Stomach (tissue), 9 donors: Measurements from ENCODE around the gene ISG20L2. TPM values are rescaled to one million over a fixed set of nuclear protein-coding genes. Genes with fewer than 3 reads are reported as not detected.
A peak's percentile ranks its signal among the peaks of the same experiment; 100 is the strongest.

Source experiments
- DNase-seq, 2 donors: peaks; one replicate each; pipeline versions ENCODE4 v3.0.0 to v3.0.0-alpha.2; 2013 to 2019
- H3K27ac ChIP-seq, 5 donors: fragments of 200-600 bp in 4 of 5; sonication (generic) in 4 of 5; one replicate each; pipeline ENCODE4 v1.5.1; 2013 to 2019; ENCODE audit warnings: mild to moderate bottlenecking in 1 of 5, moderate library complexity in 1 of 5
- H3K27me3 ChIP-seq, 3 donors: fragments of 200-600 bp; sonication (generic); one replicate each; pipeline ENCODE4 v1.5.1; 2017 to 2019; ENCODE audit warnings: mixed run types in 1 of 3
- H3K36me3 ChIP-seq, 4 donors: fragments of 200-600 bp; sonication (generic); 1 replicate in 3 of 4; 2 replicates in 1 of 4; pipeline ENCODE4 v1.5.1; 2016 to 2019
- H3K4me1 ChIP-seq, 4 donors: fragments of 200-600 bp; sonication (generic); one replicate each; pipeline ENCODE4 v1.5.1; 2016 to 2019
- H3K4me3 ChIP-seq, 4 donors: fragments of 200-600 bp; sonication (generic) in 3 of 4; one replicate each; pipeline ENCODE4 v1.5.1; 2016 to 2019; ENCODE audit warnings: mild to moderate bottlenecking in 1 of 4
- H3K9me3 ChIP-seq, 4 donors: fragments of 200-600 bp; sonication (generic); one replicate each; pipeline ENCODE4 v1.5.1; 2016 to 2019
- EP300 ChIP-seq: sonication (generic); formaldehyde crosslinking; IDR thresholded peaks from one replicate; pipeline ENCODE4 v1.6.1; 2017; ENCODE audit warnings: antibody characterized with exemption
- POLR2A ChIP-seq, 4 donors: fragments of 450-650 bp; IDR thresholded peaks; one replicate each; pipeline ENCODE4 v1.6.1; 2016; ENCODE audit warnings: antibody characterized with exemption in 4 of 4, control low read depth in 2 of 4, mild to moderate bottlenecking in 1 of 4, moderate library complexity in 1 of 4
- POLR2AphosphoS5 ChIP-seq, 3 donors: sonication (generic); formaldehyde crosslinking; IDR thresholded peaks; one replicate each; pipeline ENCODE4 v1.6.1; 2016; ENCODE audit warnings: antibody characterized with exemption in 3 of 3
- WGBS, 5 donors: extraction: QIAGEN DNeasy Blood & Tissue Kit in 3 of 5; methylation state at CpG; one replicate each; pipeline versions ENCODE4 v1.1.5 to v1.1.7; 2013 to 2018; 5-methylcytosine and 5-hydroxymethylcytosine counted together
- intact Hi-C: fragments of 100-400 bp; cut with DNase I; formaldehyde crosslinking; loops from one replicate; pipeline ENCODE4 v1.15.1; 2023; ENCODE audit warnings: low total_unique reads
- polyA plus RNA-seq, 3 donors: library from polyadenylated mRNA; stranded (reverse); fragments of 200-250 nt; gene quantifications; one replicate each; pipeline ENCODE4 v1.2.3, GENCODE V29; 2013
- total RNA-seq, 5 donors: library from RNA; depleted of rRNA; stranded (reverse); fragments of >200 nt; gene quantifications; one replicate each; pipeline versions ENCODE4 v1.1.0 to v1.2.3, GENCODE V29; 2014 to 2016
- TF ChIP-seq, protein P1 (sequence below), 7 experiments: fragments of 450-650 bp in 4 of 7; fragments of 200-600 bp in 3 of 7; sonication (generic) in 3 of 7; IDR thresholded peaks; one replicate each; pipeline ENCODE4 v1.5.1; 2016 to 2019; ENCODE audit warnings: antibody characterized with exemption in 7 of 7, control low read depth in 2 of 7, mild to moderate bottlenecking in 1 of 7
- donor health status: healthy with polysubstance abuse.
- donor health status: Bipolar disorder and iron deficiency.
- donor health status: healthy.

Gene ISG20L2
- total and polyA plus RNA-seq, 8 donors = 4.5 to 65.5 (median 11.7) TPM

DNA sequence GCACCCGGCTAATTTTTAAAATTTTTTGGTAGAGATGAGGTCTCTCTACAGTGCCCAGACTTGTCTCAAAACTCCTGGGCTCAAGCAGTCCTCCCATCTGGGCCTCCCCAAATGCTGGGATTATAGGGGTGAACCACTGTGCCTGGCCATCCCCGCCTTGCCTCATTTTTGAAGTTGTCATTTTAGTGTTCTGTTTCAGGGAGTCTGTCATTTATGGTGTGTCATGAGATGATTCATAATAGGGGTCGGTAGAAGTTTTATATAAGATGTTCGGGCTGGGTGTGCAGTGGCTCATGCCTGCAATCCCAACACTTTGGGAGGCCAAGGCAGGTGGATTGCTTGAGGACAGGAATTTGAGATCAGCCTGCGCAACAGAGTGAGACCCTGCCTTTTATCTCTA lies 47.2 kb upstream of the ISG20L2 start:
- no peak for DNase-seq
- intact Hi-C loops = no loop called here
- peaks cover 34 to 69% (median 49%) of the 10 kb centered on the region in 4 donors for H3K4me1 ChIP-seq
- no peaks in the 10 kb centered on the region for H3K27me3 ChIP-seq
- TF ChIP-seq POLR2A (IDR thresholded peaks at IDR 0.05) (no peak), EP300 (no peak), POLR2AphosphoS5 (IDR thresholded peaks at IDR 0.05) (no peak)
- TF ChIP-seq, protein P1, sequence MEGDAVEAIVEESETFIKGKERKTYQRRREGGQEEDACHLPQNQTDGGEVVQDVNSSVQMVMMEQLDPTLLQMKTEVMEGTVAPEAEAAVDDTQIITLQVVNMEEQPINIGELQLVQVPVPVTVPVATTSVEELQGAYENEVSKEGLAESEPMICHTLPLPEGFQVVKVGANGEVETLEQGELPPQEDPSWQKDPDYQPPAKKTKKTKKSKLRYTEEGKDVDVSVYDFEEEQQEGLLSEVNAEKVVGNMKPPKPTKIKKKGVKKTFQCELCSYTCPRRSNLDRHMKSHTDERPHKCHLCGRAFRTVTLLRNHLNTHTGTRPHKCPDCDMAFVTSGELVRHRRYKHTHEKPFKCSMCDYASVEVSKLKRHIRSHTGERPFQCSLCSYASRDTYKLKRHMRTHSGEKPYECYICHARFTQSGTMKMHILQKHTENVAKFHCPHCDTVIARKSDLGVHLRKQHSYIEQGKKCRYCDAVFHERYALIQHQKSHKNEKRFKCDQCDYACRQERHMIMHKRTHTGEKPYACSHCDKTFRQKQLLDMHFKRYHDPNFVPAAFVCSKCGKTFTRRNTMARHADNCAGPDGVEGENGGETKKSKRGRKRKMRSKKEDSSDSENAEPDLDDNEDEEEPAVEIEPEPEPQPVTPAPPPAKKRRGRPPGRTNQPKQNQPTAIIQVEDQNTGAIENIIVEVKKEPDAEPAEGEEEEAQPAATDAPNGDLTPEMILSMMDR (IDR thresholded peaks at IDR 0.05) = no peak
- WGBS, 5 donors = 80 to 88% (median 85%) methylated on average over 5 of the region's 5 CpGs
- H3K27ac ChIP-seq = no peak overlapping the region
- H3K4me3 ChIP-seq = no peak overlapping the region
- no peaks in the 10 kb centered on the region for H3K9me3 ChIP-seq
- H3K36me3 ChIP-seq = peaks cover 0 to 14% (median 8%) of the 10 kb centered on the region in 4 donors

GRCh38 chr1:156773607-156774006 lies 45.0 kb upstream of the ISG20L2 start:
- Histone ChIP-seq H3K27me3 (no peaks in the 10 kb centered on the region), H3K27ac (no peak overlapping the region), H3K4me1 (peaks cover 55 to 90% (median 71%) of the 10 kb centered on the region in 4 donors), H3K4me3 (no peak overlapping the region), H3K9me3 (no peaks in the 10 kb centered on the region), H3K36me3 (peaks cover 5 to 19% (median 15%) of the 10 kb centered on the region in 4 donors)
- no peak for TF ChIP-seq POLR2A (IDR thresholded peaks at IDR 0.05)
- intact Hi-C loops = no loop called here
- WGBS, 5 donors = 83 to 92% (median 87%) methylated on average over 3 of the region's 3 CpGs
- DNase-seq = no peak

DNA sequence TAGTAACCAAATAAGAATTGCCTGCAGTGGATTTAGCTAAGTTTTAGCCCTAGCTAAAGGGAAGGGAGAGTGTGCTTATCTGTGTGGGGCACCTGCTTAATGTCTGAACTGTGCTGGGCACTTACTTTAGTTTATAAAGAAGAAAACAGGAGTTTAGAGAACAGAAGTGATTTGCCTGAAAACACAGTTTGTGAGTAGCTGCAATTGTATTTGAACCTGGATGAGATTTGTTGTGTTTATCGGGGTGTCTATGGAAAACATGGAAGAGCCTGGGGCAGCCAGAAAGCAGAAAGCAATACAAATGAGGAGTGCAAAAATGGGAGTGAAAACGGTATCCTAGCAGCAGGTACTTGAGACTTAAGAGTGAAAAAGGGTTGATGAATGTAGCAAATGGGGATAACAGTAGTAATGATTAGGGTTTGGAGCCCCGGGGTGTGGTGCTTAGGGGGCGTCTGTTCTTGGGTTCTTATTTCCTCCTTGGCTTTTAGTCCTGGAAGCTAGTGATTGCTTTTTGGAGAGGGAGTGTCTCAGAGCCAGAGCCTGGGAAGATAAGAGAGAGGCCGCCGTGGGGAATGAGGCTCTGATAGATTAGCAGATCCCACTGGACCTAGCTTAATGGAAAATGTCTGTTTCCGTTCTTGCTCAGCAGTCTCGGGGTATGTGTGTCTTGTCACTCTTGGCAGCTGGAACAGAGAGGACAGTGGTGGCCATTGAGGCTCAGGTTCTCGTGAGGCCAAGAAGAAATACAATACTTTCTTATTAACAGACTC lies 44.3 kb upstream of the ISG20L2 start:
- H3K4me3 ChIP-seq = no peak overlapping the region
- no peak for TF ChIP-seq POLR2A (IDR thresholded peaks at IDR 0.05)
- no peaks in the 10 kb centered on the region for H3K9me3 ChIP-seq
- intact Hi-C loops = no loop called here
- DNase-seq = peak in 1 of 2 donors; percentile 69
- 23 to 50% (median 41%) methylated on average over 9 of the region's 9 CpGs for WGBS, 5 donors
- peaks cover 5 to 19% (median 15%) of the 10 kb centered on the region in 4 donors for H3K36me3 ChIP-seq
- peaks cover 61 to 90% (median 74%) of the 10 kb centered on the region in 4 donors for H3K4me1 ChIP-seq
- peak overlapping the region in 2 of 5 donors; percentile 4 to 6 for H3K27ac ChIP-seq
- H3K27me3 ChIP-seq = no peaks in the 10 kb centered on the region

GRCh38 chr1:156772222-156772621 lies 43.7 kb upstream of the ISG20L2 start:
- WGBS, 5 donors = 74 to 81% (median 76%) methylated on average over 3 of the region's 3 CpGs
- intact Hi-C loops = no loop called here
- Histone ChIP-seq H3K36me3 (peaks cover 5 to 19% (median 15%) of the 10 kb centered on the region in 4 donors), H3K27ac (no peak overlapping the region), H3K4me1 (peaks cover 55 to 84% (median 70%) of the 10 kb centered on the region in 4 donors), H3K4me3 (no peak overlapping the region), H3K9me3 (no peaks in the 10 kb centered on the region), H3K27me3 (no peaks in the 10 kb centered on the region)
- no peak for DNase-seq
- TF ChIP-seq, protein P1 (IDR thresholded peaks at IDR 0.05) = no peak
- no peak for TF ChIP-seq EP300
- no peak for TF ChIP-seq POLR2A (IDR thresholded peaks at IDR 0.05)
- TF ChIP-seq POLR2AphosphoS5 (IDR thresholded peaks at IDR 0.05) = no peak

GRCh38 chr1:156768610-156769295 lies 40.2 kb upstream of the ISG20L2 start:
- H3K9me3 ChIP-seq = no peaks in the 10 kb centered on the region
- no peak for TF ChIP-seq POLR2A (IDR thresholded peaks at IDR 0.05)
- TF ChIP-seq, protein P1 (IDR thresholded peaks at IDR 0.05) = no peak
- no peak for TF ChIP-seq POLR2AphosphoS5 (IDR thresholded peaks at IDR 0.05)
- TF ChIP-seq EP300 = no peak
- H3K27ac ChIP-seq = peak overlapping the region in 4 of 5 donors; percentile 92 to 97 (median 97)
- H3K27me3 ChIP-seq = no peaks in the 10 kb centered on the region
- 11 to 23% (median 14%) methylated on average over 8 of the region's 8 CpGs for WGBS, 5 donors
- peaks cover 5 to 19% (median 14%) of the 10 kb centered on the region in 4 donors for H3K36me3 ChIP-seq
- DNase-seq = no peak
- peak overlapping the region; percentile 90 to 97 (median 94) for H3K4me3 ChIP-seq
- H3K4me1 ChIP-seq = peaks cover 48 to 72% (median 67%) of the 10 kb centered on the region in 4 donors
- intact Hi-C loops = no loop called here
